ENCODE data around the gene CD300A. TPM values are rescaled to one million over a fixed set of nuclear protein-coding genes. Genes with fewer than 3 reads are reported as not detected.

The CD300A gene
- total and polyA plus RNA-seq, 2 of the 4 experiments (the other 2 are of a cell fraction), result not detected

DNA sequence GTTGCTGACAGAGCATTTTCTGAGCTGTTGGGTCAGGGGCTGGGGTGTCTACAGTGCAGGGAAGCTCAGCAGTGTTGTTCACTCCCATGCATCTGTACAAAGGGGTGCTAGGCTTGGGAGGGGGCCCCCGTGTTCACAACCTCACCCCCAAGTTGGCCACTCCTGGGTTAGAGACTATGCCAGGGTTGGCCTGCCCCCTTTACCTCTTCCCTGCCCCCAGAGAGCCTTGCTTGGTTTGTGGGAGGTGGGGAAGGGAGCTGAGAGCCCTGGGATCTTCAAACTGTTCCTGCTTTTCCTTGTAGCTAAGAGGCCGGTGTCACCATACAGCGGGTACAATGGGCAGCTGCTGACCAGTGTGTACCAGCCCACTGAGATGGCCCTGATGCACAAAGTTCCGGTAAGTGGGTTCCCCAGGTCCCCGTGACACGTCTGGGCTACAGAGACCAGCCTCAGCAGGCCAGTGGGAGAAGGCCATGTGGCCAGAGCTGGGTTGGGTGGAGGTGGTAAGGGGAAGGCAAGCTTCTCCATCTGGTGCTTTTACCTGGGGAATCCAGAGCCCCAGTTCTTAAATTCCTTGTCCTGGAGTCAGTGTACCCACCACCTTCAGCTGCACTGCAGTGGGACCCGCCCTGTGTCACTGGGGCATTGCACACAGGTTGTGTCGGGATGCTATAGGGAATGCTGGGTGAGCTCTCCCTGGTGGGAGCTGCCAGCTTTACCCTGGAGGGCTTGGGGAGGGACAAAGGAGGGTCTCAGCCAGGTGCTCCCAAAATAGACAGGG is 22.7 kb upstream of the CD300A start:
- Histone ChIP-seq H2AK9ac (replicated peaks; ENCODE audit: low read depth, low read length, poor library complexity) (no peak overlapping the region), H4K91ac (ENCODE audit: insufficient read depth, low read depth, low read length) (no peak overlapping the region), H3K4ac (ENCODE audit: low read depth, low read length) (no peak overlapping the region), H2AFZ (replicated peaks; ENCODE audit: low read length, poor library complexity) (no peak overlapping the region), H3K23ac (ENCODE audit: low read depth, low read length) (no peak overlapping the region), H2BK20ac (ENCODE audit: low read depth, low read length) (no peak overlapping the region), H3K9me1 (ENCODE audit: insufficient read depth, low read length) (no peaks in the 10 kb centered on the region), H3K4me3 (ENCODE audit: insufficient read depth, low read depth, low read length) (no peak overlapping the region), H3K56ac (ENCODE audit: extremely low read depth, insufficient read depth, low read length) (no peak overlapping the region), H3K9ac (ENCODE audit: low read depth, low read length) (no peak overlapping the region), H3K14ac (replicated peaks; ENCODE audit: low read depth, low read length) (no peak overlapping the region), H3K4me2 (ENCODE audit: low read depth, low read length) (no peak overlapping the region), H4K8ac (ENCODE audit: low read depth in 2 of 2, low read length in 2 of 2) (no peak overlapping the region), H3K79me1 (ENCODE audit: low read depth in 1 of 2, low read length in 2 of 2) (no peaks in the 10 kb centered on the region), H3K4me1 (ENCODE audit: control insufficient read depth, insufficient read depth, low read length) (no peaks in the 10 kb centered on the region), H3K18ac (ENCODE audit: low read depth, low read length) (no peak overlapping the region), H3K36me3 (ENCODE audit: control insufficient read depth, insufficient read depth, low read length) (no peaks in the 10 kb centered on the region), H2BK15ac (ENCODE audit: low read depth, low read length) (no peak overlapping the region), H4K5ac (ENCODE audit: low read depth, low read length) (no peak overlapping the region), H3K27ac (ENCODE audit: insufficient read depth, low read length) (no peak overlapping the region), H4K20me1 (ENCODE audit: insufficient read depth, low read length) (no peaks in the 10 kb centered on the region), H3K27me3 (ENCODE audit: control insufficient read depth, insufficient read depth, low read length) (no peaks in the 10 kb centered on the region), H2AK5ac (ENCODE audit: low read depth, low read length) (no peak overlapping the region), H2BK5ac (ENCODE audit: low read depth, low read length, poor library complexity, severe bottlenecking) (no peak overlapping the region), H3K9me3 (ENCODE audit: control insufficient read depth, insufficient read depth, low read length) (peaks cover 21% of the 10 kb centered on the region), H2BK120ac (ENCODE audit: low read depth, low read length) (no peak overlapping the region)
- WGBS, 2 experiments (ENCODE audit: extremely low coverage in 2 of 2, insufficient read length in 1 of 2), result 80% methylated on average over 3 of the region's 8 CpGs; no CpG with 5 or more reads in 1 of the 2 experiments
- dilution Hi-C loops (cut with HindIII; ENCODE audit: low sequenced_read_pairs, unreplicated experiment), result no loop called here
- in situ Hi-C loops (cut with MboI; ENCODE audit: low sequenced_read_pairs), result no loop called here
- ChIA-PET POLR2A (ENCODE audit: unreplicated experiment) (no interaction called here), CTCF (no interaction called here)
- TF ChIP-seq RAD21 (IDR thresholded peaks at IDR 0.05; ENCODE audit: low read length), result no peak
- TF ChIP-seq POLR2A (IDR thresholded peaks at IDR 0.05; ENCODE audit: low read depth, low read length), result no peak
- TF ChIP-seq MAFK (IDR thresholded peaks at IDR 0.05; ENCODE audit: low read depth, low read length), result peak; percentile 73
- no peak for TF ChIP-seq NFE2L2 (IDR thresholded peaks at IDR 0.05; ENCODE audit: low read depth, low read length)
- intact Hi-C loops (cut with micrococcal nuclease), result no loop called here
- no TSS peak for BruUV-seq (replicated peaks)
- ATAC-seq (ENCODE audit: low read depth) (no peak), DNase-seq (no peak)

Measured in IMR-90 (cell line).